ENCODE results near the gene NDUFS2. TPM values are rescaled to one million over a fixed set of nuclear protein-coding genes. Genes with fewer than 3 reads are reported as not detected.

Gene NDUFS2
- total and polyA plus RNA-seq, 2 donors (not counting 1 experiment from before 2014, with no cell fraction given) = 53.9 to 82.3 TPM

DNA sequence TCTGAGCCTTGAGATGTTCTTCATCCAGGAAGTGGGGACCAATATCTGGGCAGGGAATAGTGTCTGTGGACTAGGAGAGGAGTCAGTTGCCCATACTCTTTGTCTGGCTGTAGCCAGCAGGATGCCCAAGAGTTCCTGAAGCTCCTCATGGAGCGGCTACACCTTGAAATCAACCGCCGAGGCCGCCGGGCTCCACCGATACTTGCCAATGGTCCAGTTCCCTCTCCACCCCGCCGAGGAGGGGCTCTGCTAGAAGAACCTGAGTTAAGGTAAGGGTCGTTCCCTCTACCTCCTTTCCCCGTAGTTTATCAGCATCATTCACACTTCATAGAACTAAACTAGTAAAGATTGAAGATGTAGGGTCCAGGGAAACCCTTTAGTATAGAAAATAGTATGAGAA is 39.4 kb upstream of the NDUFS2 start:
- ChIA-PET CTCF (interaction anchor here (0.8 to 2.0 kb wide), 2 partner anchors 40 to 63 kb away, joined by 3 to 5 read pairs; partner anchors contain the start of genes NDUFS2 and TOMM40L), POLR2A (no interaction called here)
- H3K27ac ChIP-seq (ENCODE audit: low read length in 2 of 2) = no peak overlapping the region
- peaks cover 0 to 32% of the 10 kb centered on the region in 2 experiments for H3K36me3 ChIP-seq (replicated peaks in 1 of 2; ENCODE audit: control extremely low read depth in 1 of 2, control insufficient read depth in 1 of 2, extremely low read depth in 1 of 2, insufficient read depth in 2 of 2, low read length in 1 of 2)
- H3K4me3 Mint-ChIP-seq = no peak overlapping the region
- no peak overlapping the region for H2AFZ ChIP-seq (ENCODE audit: insufficient read depth, low read depth, low read length, poor library complexity, severe bottlenecking)
- WGBS (ENCODE audit: insufficient coverage) = 100% methylated on average over 6 of the region's 10 CpGs
- H3K4me3 ChIP-seq (ENCODE audit: control extremely low read depth in 1 of 5, extremely low read depth in 1 of 5, insufficient read depth in 1 of 5, low read depth in 2 of 5, low read length in 4 of 5) = no peak overlapping the region
- TF ChIP-seq, protein P1, sequence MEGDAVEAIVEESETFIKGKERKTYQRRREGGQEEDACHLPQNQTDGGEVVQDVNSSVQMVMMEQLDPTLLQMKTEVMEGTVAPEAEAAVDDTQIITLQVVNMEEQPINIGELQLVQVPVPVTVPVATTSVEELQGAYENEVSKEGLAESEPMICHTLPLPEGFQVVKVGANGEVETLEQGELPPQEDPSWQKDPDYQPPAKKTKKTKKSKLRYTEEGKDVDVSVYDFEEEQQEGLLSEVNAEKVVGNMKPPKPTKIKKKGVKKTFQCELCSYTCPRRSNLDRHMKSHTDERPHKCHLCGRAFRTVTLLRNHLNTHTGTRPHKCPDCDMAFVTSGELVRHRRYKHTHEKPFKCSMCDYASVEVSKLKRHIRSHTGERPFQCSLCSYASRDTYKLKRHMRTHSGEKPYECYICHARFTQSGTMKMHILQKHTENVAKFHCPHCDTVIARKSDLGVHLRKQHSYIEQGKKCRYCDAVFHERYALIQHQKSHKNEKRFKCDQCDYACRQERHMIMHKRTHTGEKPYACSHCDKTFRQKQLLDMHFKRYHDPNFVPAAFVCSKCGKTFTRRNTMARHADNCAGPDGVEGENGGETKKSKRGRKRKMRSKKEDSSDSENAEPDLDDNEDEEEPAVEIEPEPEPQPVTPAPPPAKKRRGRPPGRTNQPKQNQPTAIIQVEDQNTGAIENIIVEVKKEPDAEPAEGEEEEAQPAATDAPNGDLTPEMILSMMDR (IDR thresholded peaks at IDR 0.05) = no peak
- TF ChIP-seq EZH2 (IDR thresholded peaks at IDR 0.05; ENCODE audit: borderline replicate concordance, insufficient read depth, low read depth, low read length, poor library complexity, severe bottlenecking) = no peak
- H3K9ac ChIP-seq (ENCODE audit: low read length) = no peak overlapping the region
- peaks cover 67% of the 10 kb centered on the region for H3K4me1 Mint-ChIP-seq
- H3K4me2 ChIP-seq (replicated peaks; ENCODE audit: low read depth, low read length, poor library complexity, severe bottlenecking) = no peak overlapping the region
- no peak for DNase-seq
- H3K27ac Mint-ChIP-seq = no peak overlapping the region
- H3K9me3 ChIP-seq (ENCODE audit: control extremely low read depth in 1 of 3, control insufficient read depth in 2 of 3, insufficient read depth in 1 of 3, low read length in 2 of 3) = peaks cover 0 to 3% (median 0%) of the 10 kb centered on the region in 3 donors
- H3K9me3 Mint-ChIP-seq (ENCODE audit: insufficient read depth) = no peaks in the 10 kb centered on the region
- H3K27me3 ChIP-seq (replicated peaks in 1 of 4; ENCODE audit: control extremely low read depth in 1 of 4, control insufficient read depth in 3 of 4, insufficient read depth in 4 of 4, low read length in 3 of 4) = no peaks in the 10 kb centered on the region
- no peaks in the 10 kb centered on the region for H4K20me1 ChIP-seq (ENCODE audit: control insufficient read depth, insufficient read depth, low read length, poor library complexity, severe bottlenecking)
- H3K27me3 Mint-ChIP-seq = no peaks in the 10 kb centered on the region
- no peak for ATAC-seq (ENCODE audit: low read depth)
- peaks cover 36% of the 10 kb centered on the region for H3K79me2 ChIP-seq (ENCODE audit: control insufficient read depth, insufficient read depth, low read length)
- peaks cover 34 to 47% of the 10 kb centered on the region in 2 donors for H3K4me1 ChIP-seq (ENCODE audit: control insufficient read depth in 2 of 2, insufficient read depth in 2 of 2, low read length in 2 of 2)
- intact Hi-C loops (cut with micrococcal nuclease) = no loop called here

DNA sequence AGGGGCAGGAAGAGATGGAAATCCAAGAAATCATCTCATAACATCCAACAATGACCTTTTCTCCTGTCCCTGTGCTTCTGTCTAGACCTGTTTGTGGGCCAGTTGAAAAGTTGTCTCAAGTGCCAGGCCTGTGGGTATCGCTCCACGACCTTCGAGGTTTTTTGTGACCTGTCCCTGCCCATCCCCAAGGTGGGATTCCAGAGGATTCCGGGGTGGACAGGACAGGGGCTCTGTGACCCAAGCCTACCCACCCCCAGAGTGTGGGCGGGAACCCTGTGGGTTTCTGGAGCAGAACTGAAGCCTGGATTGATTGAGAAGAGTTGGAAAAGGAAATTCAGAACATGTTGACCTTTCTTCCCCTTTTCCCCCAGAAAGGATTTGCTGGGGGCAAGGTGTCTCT is 38.4 kb upstream of the NDUFS2 start:
- DNase-seq (no peak), ATAC-seq (ENCODE audit: low read depth) (no peak)
- H3K4me3 Mint-ChIP-seq = no peak overlapping the region
- Histone ChIP-seq H3K4me2 (replicated peaks; ENCODE audit: low read depth, low read length, poor library complexity, severe bottlenecking) (no peak overlapping the region), H4K20me1 (ENCODE audit: control insufficient read depth, insufficient read depth, low read length, poor library complexity, severe bottlenecking) (no peaks in the 10 kb centered on the region), H3K27me3 (replicated peaks in 1 of 4; ENCODE audit: control extremely low read depth in 1 of 4, control insufficient read depth in 3 of 4, insufficient read depth in 4 of 4, low read length in 3 of 4) (no peaks in the 10 kb centered on the region), H3K27ac (ENCODE audit: low read length in 2 of 2) (no peak overlapping the region), H3K4me1 (ENCODE audit: control insufficient read depth in 2 of 2, insufficient read depth in 2 of 2, low read length in 2 of 2) (peaks cover 34 to 44% of the 10 kb centered on the region in 2 donors), H3K4me3 (ENCODE audit: control extremely low read depth in 1 of 5, extremely low read depth in 1 of 5, insufficient read depth in 1 of 5, low read depth in 2 of 5, low read length in 4 of 5) (no peak overlapping the region), H3K9ac (ENCODE audit: low read length) (no peak overlapping the region), H3K9me3 (ENCODE audit: control extremely low read depth in 1 of 3, control insufficient read depth in 2 of 3, insufficient read depth in 1 of 3, low read length in 2 of 3) (peaks cover 0 to 3% (median 0%) of the 10 kb centered on the region in 3 donors), H3K36me3 (replicated peaks in 1 of 2; ENCODE audit: control extremely low read depth in 1 of 2, control insufficient read depth in 1 of 2, extremely low read depth in 1 of 2, insufficient read depth in 2 of 2, low read length in 1 of 2) (peaks cover 0 to 27% of the 10 kb centered on the region in 2 experiments), H2AFZ (ENCODE audit: insufficient read depth, low read depth, low read length, poor library complexity, severe bottlenecking) (no peak overlapping the region), H3K79me2 (ENCODE audit: control insufficient read depth, insufficient read depth, low read length) (peaks cover 36% of the 10 kb centered on the region)
- ChIA-PET POLR2A (interaction anchor here (0.7 kb wide), 1 partner anchor 24 kb away, joined by 3 read pairs; no protein-coding TSS in a partner anchor), CTCF (interaction anchor here (1.1 to 4.4 kb wide), 5 partner anchors 11 to 220 kb away, joined by 3 to 47 read pairs (median 19); partner anchors contain the start of gene B4GALT3)
- peak overlapping the region; percentile 17 for H3K27ac Mint-ChIP-seq
- no peaks in the 10 kb centered on the region for H3K9me3 Mint-ChIP-seq (ENCODE audit: insufficient read depth)
- 100% methylated on average over 2 of the region's 5 CpGs for WGBS (ENCODE audit: insufficient coverage)
- H3K27me3 Mint-ChIP-seq = no peaks in the 10 kb centered on the region
- TF ChIP-seq, protein P1 (IDR thresholded peaks at IDR 0.05) = no peak
- TF ChIP-seq EZH2 (IDR thresholded peaks at IDR 0.05; ENCODE audit: borderline replicate concordance, insufficient read depth, low read depth, low read length, poor library complexity, severe bottlenecking) = no peak
- H3K4me1 Mint-ChIP-seq = peaks cover 66% of the 10 kb centered on the region
- intact Hi-C loops (cut with micrococcal nuclease) = no loop called here

Measured in B cell (primary cell).